ENCODE data around the gene HYAL1.
"Not testable (repeated sequence)": the region's sequence is repeated elsewhere in the genome, so short reads cannot be mapped to it uniquely, and the experiment has no call there.

The HYAL1 gene

DNA sequence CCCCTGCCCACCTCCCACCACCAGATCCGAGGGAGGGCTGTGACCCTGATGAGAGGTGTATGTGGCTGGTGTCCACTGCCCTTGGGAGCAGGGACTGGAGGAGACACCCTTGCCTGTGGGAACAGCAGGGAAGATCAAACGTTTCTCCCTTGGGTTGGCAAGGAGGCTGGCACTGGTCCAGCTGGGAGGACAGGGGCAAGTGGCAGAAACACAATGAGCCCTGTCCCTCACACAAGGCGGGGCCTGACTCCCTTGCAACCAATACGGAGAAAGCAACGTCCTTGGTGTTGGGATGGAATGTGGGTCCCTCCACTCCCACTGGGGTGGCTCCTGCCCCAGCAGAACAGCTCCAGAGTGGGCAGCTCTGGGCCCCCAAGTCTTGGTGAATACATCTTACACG is 13.9 kb upstream of the HYAL1 start:
- no peak for DNase-seq

GRCh38 chr3:50316657-50317242 is 13.4 kb upstream of the HYAL1 start:
- DNase-seq: peak; percentile 63

GRCh38 chr3:50314816-50315215 is 11.4 kb upstream of the HYAL1 start:
- DNase-seq: no peak

- DNase-seq: no peak
These were observed 11.0 kb upstream of the HYAL1 start for GRCh38 chr3:50314342-50314741.

- not testable (repeated sequence) for DNase-seq
These were observed 8.7 kb upstream of the HYAL1 start for GRCh38 chr3:50312041-50312440.

GRCh38 chr3:50304601-50305000 is 1.2 kb upstream of the HYAL1 start:
- no peak for DNase-seq

DNA sequence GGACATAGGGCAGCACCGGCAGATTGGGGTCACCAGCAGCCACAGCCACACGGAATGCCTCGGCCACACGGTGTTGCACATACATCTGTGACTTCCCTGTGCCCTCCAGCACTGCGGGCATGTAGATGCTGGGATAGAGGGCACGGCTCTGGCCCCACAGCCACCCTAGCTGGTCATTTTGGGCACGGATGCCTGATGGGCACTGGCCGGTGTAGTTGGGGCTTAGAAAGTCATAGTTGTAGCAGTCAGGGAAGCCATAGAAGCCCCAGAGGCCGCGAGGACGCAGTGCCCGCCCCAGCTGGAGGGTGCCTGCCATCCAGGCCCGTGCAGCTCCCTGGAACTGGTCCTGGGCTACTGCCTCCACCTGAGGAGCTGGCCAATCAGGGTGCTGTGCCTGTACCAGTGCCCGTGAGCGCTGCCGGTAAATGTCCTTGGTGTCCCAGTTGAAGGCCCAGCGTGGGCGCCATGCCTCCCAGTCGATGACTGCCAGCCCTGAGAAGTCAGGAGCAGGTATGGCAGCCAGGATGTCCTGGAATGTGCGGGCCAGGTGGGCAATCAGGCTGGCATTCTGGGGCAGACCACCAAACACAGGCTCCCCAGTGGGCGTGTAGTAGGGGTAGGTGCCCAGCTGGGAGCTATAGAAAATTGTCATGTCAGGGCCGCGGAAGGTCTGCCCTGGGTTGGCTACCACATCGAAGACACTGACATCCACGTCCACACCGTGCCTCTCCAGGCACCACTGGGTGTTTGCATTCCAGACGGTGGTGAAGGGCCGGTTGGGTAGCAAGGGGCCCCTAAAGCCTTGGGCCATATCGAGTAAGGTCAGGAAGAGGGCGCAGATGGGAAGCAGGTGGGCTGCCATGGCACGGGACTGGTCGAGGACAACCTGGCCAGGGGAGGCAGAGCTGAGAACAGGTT is 1.0 kb downstream of the HYAL1 start:
- DNase-seq: no peak

DNA sequence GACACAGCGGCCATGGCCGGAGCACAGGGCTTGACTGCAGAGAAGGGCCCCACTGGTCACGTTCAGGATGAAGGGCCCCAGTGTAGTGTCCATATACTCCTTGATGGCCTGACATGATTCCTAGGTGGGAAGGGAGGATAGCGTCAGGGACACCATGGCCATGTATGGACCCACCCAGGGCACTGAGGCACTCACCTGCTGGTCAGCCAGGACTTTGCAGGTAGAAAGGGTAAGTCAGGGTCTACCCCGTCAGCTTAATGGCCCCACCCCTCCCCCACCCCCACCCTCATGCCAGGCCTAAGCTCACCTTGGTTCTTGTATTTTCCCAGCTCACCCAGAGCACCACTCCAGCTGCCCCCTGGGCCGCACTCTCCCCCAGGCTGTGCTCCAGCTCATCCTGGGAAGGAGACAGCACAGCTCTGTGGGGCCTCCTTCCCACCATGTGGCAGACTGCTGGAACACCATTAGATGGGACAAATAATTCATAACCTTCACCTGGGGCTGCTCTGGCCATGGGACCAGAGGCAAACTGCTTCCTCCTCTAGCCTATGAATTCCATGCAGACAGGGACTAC is 2.6 kb downstream of the HYAL1 start:
- no peak for DNase-seq

DNA sequence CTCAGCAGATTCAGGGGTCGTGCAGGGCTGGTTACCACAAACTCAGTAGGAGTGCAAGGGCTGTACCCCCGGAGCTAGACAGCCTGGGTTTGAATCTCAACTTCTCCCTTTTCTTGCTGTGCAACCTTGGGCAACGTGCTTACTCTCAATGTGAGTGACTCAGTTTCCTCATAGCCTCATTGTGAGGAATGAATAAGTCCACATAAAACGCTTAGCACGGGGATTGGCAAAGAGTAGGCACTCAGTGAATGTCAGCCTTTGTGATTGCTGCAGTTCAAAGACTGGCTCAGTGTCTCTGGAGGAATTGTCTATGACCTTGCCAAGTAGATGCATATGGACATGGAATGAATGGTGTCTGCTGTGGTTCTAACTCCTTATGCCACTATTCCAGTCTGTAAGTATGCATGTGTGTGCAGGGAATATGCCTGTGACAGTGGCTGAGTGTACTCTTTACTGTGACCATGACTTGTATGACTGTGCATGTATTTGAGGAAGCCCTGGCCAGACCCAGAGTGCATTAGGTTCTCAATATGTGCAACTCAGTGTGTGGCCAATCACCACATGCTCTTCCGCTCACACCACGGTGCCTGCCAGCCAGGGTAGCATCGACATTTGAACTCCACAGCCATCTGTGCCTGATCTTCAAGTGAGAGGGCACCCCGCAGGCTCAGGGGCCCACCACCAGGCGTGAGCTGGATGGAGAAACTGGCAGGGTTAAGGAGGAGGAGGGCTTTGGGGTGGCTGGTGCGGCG is 3.3 kb downstream of the HYAL1 start:
- DNase-seq: no peak

DNA sequence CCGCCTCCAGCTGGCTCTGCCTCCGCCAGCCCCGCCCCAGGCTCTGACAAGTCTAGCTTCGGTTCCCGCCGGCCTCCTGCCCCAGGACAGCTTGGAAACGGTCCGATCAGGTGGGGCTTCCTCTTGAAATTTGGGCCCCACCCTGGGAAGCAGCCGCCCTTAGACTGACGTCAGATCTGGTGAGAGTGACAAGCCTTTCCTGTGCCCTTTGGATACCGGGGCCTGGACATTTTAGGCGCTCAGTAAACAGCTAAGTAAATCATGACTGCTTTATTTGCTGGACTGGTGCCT is 3.8 kb downstream of the HYAL1 start:
- DNase-seq: no peak

DNA sequence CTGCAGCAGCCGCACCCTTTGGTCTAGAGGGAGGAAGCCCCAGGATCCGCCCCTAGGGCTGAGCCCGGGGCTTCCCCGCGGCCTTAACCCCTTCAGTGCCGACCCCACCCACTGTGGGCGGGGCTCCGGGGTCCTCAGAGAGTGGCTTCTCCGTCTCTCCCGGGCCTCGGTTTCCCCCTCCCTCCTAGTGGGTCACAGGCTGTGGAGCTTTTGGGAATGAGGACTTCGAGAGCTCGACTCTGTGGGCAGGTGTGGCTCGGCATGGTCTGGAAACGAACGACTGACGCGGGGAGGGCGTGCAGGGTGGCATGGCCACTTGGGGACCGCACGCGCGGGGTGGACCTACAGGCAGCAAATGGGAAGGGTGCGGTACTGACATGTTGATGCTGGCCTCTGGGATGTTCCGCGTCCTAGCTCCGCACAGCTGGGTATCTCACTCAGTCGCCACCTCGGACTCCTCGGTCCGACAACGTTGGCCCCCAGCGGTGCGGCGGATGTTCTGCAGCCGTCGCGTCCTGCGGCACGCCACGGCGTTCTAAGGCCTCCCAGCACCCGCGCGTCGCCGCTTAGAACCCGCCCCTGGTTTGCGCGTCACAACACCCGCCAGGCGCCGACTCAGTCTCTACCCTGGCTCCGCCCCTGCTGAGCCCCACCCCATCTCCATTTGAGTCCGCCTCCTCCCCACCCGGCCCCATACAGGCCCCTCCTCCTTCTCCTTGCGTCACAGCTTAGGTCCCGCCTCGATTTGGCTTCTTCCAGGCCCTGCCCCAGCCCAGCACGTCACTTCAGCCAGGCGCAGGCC is 4.3 kb downstream of the HYAL1 start, which contains the start of the genes HYAL3 and NAA80:
Gene HYAL3 (minus strand): TSS at position 570 of the 802 bp plus-strand sequence. CDS start 3,803 bp downstream, outside the sequence.
Gene NAA80 (minus strand): TSS at position 570 of the 802 bp plus-strand sequence. CDS start 1,942 bp downstream, outside the sequence.
- DNase-seq: peak; percentile 97

GRCh38 chr3:50297896-50298725 is 5.3 kb downstream of the HYAL1 start:
- DNase-seq: no peak

DNA sequence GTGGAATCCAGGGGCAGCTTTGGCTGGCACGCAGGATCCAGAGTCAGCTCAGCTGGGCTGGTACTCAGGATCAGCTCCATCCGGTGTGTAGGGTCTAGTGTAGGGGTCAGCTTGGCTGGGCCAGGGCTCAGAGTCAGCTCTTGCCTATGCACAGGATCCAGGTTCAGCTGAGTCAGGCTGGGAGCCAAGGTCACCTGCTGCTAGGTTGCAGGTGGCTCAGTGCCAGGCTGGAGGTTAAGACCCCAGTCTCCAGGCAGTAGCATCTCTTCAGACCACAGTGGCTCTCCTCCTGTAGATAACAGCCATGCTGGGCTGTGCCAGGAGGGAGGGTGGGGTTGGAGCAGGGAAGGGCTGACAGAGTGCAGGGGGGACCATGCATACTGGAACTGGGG is 6.0 kb downstream of the HYAL1 start:
- no peak for DNase-seq

DNA sequence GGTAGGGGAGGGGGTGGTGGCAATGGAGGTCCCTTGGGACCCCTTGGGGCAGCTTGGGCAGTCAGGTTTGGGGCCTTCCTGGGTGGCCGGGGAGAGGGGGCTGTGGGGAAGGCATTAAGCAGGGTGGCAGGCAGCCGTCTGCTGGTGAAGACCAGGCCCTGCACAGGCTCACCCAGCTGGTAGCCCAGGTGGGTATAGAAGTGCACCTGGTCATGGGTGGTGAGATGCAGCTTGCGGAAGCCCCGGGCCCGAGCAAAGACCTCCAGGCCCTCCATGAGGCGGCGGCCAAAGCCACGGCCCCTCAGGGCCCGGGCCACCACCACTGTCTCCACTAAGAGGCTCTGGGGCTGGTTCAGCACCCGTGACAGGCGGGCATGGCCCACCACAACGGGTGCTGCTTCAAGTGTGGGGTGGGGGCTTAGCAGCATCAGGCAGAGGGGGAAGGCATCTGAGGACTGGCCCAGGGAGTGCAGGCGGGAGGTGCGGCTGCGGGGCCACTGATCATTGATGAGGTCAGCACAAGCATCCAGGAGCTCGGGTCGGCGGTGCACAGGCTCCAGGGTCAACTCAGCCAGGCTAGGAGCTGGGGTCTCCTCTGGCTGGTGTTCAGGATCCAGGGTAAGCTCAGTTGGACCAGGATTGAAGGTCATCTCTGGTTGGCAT is 6.5 kb downstream of the HYAL1 start:
- DNase-seq: no peak

DNA sequence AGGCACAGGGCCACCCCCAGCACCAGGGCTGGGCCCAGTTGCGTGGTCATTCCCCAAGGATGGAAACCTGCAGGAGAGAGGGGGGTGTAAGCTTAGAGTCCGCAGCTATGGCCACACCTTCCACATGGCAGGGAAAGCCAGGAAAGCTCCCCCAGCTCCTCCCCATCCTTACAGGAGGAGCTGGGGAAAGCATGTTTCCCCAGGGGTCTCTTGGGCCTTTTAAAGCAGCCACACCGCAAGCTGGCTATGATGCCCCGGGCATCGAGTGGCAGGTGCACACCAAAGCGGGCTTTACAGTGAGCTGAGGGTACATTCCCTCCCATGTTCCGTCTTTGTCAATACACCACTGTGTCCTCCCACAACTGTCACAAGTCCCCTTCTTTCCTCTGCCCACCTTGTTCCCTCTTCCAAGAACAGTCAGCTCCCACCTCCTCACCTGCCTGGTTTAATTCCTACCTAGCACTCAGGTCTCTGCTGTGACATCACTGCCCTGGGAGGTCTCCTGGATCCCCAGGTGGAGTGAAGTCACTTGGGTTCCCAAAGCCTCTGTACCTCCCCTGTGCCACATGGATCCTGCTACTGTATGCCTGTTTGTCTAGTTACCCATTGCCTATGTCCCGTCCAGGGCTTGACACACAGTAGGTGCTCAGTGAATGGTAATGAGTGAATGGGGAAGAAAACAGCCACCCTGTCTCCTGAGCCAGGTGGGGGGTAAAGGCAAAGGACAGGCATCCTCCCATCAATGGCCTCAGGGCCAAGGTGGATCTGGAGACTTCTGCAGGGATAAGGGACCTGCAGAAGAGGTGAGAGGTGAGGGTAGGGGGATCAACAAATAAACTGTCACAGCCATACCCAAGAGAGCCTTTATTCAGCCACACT is 7.6 kb downstream of the HYAL1 start:
- DNase-seq: no peak

GRCh38 chr3:50294492-50295403 is 8.6 kb downstream of the HYAL1 start:
- DNase-seq: no peak

DNA sequence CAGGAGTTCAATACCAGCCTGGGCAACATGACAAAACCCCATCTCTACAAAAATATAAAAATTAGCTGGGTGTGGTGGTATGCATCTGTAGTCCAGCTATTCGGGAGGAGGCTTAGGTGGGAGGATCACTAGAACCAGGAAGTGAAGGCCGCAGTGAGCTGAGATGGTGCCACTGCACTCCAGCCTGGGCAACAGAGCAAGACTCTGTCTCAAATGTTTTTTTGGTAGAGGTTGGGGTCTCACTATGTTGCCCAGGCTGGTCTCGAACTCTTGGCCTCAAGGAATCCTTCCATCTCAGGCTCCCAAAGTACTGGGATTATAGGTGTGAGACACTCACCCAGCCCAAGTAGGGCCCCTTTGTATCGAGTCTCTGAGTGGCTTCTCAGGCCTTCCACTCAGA is 9.3 kb downstream of the HYAL1 start:
- DNase-seq: no peak

- no peak for DNase-seq
These were observed 10.1 kb downstream of the HYAL1 start for GRCh38 chr3:50293079-50293801.

Data from effector CD4-positive, alpha-beta T cell (primary cell).